GM13976 (cell line): ENCODE data around the gene CENPM.

Experiments
- DNase-seq: peaks from one replicate; pipeline ENCODE4 v3.0.0; 2012; ENCODE audit warnings: low spot score
- in situ Hi-C: fragments of 300-500 bp; cut with MboI; formaldehyde crosslinking; loops from one replicate; pipeline ENCODE4 v1.12.0; 2022; ENCODE audit warnings: low sequenced_read_pairs, mixed read lengths, inconsistent platforms; ENCODE audit not compliant: unreplicated experiment
- TF ChIP-seq, protein P1 (sequence below): IDR thresholded peaks from 2 replicates; pipeline ENCODE4 v1.5.1; 2012; ENCODE audit warnings: borderline replicate concordance, mild to moderate bottlenecking; ENCODE audit not compliant: insufficient read depth; ENCODE audit errors: extremely low read depth, missing control alignments, control extremely low read depth

The CENPM gene

DNA sequence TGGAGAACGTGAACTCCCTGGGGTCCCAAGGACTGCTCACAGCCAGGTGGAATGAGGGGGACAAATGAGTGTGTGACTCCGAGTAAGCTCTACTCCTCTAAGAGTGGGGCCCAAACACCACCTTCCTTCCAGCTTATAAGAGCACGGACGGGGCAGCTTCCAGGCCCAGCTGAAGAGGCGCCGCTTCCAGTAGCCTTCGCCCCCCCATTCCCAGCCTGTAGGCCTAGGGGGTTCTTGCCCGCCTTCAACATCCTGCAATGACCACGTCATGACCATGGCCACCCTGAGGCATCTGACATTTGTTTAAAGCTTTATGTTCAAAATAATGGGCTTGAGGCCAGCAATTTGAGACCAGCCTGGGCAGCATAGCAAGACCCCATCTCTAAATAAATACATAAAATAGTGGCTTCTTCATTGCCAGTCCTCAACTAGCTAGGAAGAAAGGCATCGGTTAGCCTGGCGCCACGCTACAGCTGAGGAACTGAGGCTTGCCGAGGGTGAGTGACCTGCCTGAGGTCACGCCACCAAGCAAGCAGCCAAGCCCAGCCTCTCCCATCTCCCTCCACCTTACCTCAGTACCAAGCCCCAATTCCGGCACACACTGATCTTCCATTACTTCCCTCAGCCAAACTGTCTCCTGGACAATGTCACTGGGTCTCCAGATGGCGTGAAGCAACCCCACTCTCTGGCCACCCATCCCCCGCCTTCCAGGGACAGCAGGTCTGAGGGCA, 12.5 kb downstream of the CENPM start:
- in situ Hi-C loops, result no loop called here
- TF ChIP-seq, protein P1, sequence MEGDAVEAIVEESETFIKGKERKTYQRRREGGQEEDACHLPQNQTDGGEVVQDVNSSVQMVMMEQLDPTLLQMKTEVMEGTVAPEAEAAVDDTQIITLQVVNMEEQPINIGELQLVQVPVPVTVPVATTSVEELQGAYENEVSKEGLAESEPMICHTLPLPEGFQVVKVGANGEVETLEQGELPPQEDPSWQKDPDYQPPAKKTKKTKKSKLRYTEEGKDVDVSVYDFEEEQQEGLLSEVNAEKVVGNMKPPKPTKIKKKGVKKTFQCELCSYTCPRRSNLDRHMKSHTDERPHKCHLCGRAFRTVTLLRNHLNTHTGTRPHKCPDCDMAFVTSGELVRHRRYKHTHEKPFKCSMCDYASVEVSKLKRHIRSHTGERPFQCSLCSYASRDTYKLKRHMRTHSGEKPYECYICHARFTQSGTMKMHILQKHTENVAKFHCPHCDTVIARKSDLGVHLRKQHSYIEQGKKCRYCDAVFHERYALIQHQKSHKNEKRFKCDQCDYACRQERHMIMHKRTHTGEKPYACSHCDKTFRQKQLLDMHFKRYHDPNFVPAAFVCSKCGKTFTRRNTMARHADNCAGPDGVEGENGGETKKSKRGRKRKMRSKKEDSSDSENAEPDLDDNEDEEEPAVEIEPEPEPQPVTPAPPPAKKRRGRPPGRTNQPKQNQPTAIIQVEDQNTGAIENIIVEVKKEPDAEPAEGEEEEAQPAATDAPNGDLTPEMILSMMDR, result no peak
- no peak for DNase-seq

DNA sequence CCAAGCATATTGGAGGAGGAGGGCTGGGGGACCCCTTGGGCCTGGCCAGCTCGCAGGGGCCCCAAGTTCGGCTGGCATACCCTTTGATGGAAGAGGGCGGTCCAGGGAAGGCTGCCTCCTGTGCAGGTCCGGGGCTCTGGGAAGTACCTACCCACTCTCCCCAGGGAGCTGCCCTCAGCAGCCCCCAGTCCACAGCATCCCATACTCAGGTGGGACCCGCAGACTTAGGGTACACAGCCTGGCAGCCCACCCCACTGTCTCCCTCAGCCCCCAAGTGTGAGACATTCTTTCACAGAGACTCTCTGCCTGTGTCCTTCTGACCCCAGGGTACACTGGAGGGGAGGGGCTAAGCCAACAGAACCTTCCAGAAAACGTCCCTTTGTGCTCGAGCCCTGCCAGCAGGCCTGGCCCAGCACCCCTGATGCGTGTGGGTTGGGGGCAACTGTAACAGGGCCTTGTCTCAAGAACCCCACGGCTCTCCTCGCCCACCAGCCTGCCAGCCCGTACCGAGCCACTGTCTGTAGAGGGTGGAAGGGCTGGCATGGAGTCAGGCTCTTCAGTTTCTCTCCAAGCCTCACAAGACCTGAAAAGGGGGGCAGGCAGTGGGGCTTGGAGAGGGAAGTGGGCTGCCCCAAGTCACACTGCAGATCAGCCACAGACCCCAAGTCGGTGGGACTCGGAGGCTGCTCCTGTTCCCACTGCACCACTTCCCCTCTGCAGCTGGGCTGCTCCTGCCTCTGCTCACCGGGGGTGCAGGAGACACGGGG, 13.4 kb downstream of the CENPM start:
- in situ Hi-C loops, result no loop called here
- DNase-seq, result no peak
- TF ChIP-seq, protein P1, result no peak

DNA sequence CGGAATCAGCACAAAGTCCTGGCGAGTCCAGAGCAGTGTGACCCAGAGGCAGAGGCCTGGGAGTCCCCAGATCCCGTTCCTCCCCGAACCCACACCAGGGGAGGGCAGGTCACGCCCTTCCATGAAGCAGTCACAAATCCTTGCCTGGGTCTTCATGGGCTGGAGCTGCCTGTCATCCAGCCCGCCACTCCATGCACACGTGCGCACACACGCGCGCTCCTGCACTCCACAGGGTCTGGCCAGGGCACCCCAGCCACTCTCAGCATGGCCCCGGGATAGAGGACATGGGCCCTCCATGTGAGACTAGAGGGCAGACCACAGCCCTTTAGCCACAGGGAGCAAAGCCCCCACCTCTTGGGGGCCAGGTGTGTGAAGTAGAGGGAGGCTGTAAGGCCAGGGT, 14.6 kb downstream of the CENPM start:
- TF ChIP-seq, protein P1, result no peak
- DNase-seq, result no peak
- in situ Hi-C loops, result no loop called here

DNA sequence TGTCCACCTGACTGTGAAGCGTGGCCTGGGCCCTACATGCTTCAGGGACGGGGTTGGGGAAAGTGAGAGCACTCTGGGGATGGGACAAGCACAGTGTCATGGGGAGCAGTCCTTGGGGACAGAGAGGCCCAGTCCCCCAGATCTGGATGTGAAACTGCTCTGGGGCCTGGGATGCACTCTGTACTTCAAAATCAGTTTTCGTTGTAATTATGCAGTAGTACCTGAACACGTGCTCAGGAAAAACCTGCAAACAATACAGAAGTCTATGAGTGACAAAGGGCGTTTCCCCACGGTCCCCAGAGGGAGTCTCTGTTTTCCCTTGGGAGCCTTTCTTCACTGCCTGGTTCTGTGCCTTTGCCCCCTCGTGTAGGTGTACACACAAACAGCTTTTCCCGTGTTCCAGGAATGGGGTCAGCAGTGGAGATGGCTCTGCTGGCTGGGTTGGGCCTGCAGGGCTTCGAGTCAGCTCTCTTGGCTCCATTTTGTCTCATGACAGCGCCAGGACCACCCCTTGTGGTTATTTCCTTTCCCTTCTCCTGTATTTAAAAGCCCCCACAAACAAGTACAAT, 15.2 kb downstream of the CENPM start:
- in situ Hi-C loops, result no loop called here

DNA sequence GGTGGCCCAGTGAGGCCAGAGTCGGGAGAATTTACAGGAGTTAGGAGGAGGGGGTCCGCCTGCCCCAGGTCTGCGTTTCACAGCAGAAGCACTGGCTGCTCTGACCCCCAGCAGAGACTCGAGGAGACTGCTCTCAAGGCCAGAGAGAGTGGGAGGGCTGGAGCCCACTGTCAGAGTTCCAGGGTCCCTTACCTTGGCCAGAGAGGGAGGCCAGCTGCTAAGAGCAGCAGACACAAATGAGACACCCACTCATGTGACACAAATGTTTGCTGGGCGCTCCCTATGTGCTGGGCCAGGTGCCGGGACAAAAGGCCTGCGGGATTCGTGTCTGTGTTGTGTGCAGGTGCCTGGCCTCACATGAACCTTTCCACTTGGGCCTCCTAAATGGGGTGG, 17.5 kb downstream of the CENPM start:
- TF ChIP-seq, protein P1, result no peak
- no peak for DNase-seq
- in situ Hi-C loops, result no loop called here

More for the DNA sequence above, 15.2 kb downstream of the CENPM start:
- TF ChIP-seq, protein P1, result no peak
- no peak for DNase-seq

DNA sequence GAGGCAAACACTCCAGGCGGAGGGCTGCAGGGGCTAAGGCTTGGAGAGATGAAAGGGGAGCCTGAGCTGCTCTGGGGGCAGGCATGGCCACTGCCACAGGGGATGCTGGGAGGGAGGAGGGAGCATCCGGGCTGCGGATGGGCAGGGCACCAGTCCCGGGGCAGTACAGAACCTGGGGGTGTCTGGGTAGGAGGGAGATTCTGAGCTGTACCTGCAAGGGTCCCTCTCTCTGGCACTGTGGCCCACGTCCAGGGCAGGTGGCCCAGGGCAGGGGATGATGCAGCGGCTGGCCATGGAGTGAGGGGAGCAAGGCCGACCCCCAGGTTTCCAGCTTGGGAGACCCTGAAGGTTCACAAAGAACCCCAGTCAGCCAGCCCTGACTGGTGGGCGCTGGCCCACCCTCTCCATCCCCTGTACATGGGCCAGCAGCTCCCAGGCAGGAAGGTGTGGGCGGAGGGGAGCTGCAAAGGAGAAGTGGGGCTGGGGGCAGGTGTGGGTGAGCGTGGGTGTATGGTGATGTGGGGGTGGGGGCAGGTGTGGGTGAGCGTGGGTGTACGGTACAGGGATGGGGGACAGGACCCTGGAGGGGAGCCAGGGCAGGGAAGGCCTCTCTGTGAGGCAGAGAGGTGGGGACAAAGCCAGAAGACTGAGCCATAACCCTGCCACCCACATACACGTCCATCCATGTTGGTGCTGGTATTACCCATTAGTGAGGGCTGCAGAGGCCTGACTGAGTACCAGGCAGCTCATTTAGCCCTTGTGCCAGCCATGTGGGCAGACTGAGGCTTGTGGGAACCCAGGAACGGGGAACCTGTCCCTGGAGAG, 18.1 kb downstream of the CENPM start:
- TF ChIP-seq, protein P1, result no peak
- in situ Hi-C loops, result no loop called here
- no peak for DNase-seq
